IMR-90 (cell line): Measurements from ENCODE around the gene DNAJC22. TPM values are rescaled to one million over a fixed set of nuclear protein-coding genes. Genes with fewer than 3 reads are reported as not detected.

Experiments
- BHLHE40 ChIP-seq: fragments of 150-350 bp; IDR thresholded peaks from 2 replicates; pipeline ENCODE4 v1.6.1; 2016; ENCODE audit warnings: mild to moderate bottlenecking, low read depth, low read length
- FOS ChIP-seq: fragments of 150-350 bp; IDR thresholded peaks from 2 replicates; pipeline ENCODE4 v1.6.1; 2016; ENCODE audit warnings: low read depth, low read length
- RAD21 ChIP-seq: IDR thresholded peaks from 2 replicates; pipeline ENCODE4 v1.6.1; 2012; ENCODE audit warnings: low read length, improper control_type of control experiment
- USF2 ChIP-seq: fragments of 150-350 bp; IDR thresholded peaks from 2 replicates; pipeline ENCODE4 v1.6.1; 2017; ENCODE audit warnings: mild to moderate bottlenecking, antibody characterized with exemption, low read length, low read depth
- polyA plus RNA-seq, 3 experiments: library from polyadenylated mRNA; depleted of rRNA; stranded (reverse); fragments of >200 nt; gene quantifications; 2 replicates each; pipeline ENCODE4 v1.2.3, GENCODE V29; 2012; ENCODE audit warnings: low replicate concordance in 1 of 3
- total RNA-seq: library from RNA; depleted of rRNA; stranded (reverse); fragments of >200 nt; gene quantifications from 2 replicates; pipeline ENCODE4 v1.2.3, GENCODE V29; 2012

Gene DNAJC22
- total and polyA plus RNA-seq, 2 of the 4 experiments (the other 2 are of a cell fraction), result 8.1 to 8.2 TPM

- TF ChIP-seq USF2, result 0 out of 2 replicates have a peak, but pooled peaks have one; percentile 25
- no peak for TF ChIP-seq FOS
- no peak for TF ChIP-seq BHLHE40
- peak; percentile 13; the same call in 1 of the 2 replicates for TF ChIP-seq RAD21
These were observed 20.1 kb downstream of the DNAJC22 start (continued) for GRCh38 chr12:49366652-49367380.
